GM21619 (cell line): Measurements from ENCODE around the gene ITGA4.

ENCODE experiments used
- ATAC-seq: cut with Tn5 transposase; IDR thresholded peaks from one replicate; pipeline ENCODE4 v1.9.1; 2021; ENCODE audit not compliant: unreplicated experiment

ITGA4 gene

DNA sequence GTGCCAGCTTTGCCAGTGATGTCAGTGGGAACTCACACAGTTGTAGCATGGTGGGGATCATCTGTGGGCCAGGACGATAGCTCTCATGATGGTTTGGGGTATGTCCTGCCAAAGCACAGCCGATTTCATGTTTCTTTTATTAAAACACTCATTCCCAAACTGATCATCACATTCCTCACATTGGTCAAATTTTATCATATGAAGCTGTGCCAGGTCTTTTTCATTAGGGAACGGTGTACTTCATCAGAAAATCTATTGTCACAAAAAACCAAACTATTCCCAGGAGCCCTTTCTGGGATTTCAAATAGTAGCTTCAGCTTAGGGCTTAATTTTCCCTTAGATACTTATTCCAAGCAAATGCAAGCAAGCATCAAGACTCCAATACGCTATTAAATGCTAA is 42.0 kb downstream of the ITGA4 start:
- no peak for ATAC-seq

DNA sequence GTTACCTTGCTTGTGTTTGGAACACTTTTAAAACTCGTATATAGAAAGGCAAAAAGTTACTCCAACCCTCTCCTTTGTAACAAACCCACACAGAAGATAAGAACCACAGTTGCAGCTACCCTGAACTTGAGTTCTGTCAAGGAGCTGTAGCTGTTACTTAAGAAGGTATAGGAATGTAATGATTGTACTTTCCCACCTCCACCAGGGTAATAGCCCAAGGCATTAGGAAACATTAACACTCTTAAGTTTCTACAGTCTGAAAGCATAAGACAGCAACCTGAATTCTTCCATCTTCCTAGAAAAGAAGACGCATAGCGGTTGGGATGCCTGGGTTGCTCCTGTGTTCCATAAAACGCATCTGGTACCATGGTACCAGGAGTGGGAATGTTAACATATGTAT is 43.0 kb downstream of the ITGA4 start:
- no peak for ATAC-seq

DNA sequence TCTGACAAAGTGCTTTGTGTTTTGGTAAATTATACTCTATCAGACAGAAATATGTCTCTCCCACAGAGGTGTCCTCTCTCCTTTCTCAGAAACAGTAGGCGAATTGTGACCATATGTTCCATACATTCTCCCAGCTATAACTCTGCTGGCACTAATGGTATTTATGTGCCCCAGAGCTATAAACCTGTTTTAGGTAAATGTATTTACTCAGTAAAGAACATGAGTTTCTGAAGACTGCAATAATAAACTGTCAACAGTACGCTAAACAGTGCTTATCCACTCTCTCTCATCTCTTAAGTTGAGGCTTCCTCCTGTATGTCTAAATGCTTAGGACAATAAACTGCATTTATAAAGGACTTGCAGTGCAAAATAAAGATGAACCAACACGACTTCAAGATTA is 58.5 kb downstream of the ITGA4 start:
- no peak for ATAC-seq

DNA sequence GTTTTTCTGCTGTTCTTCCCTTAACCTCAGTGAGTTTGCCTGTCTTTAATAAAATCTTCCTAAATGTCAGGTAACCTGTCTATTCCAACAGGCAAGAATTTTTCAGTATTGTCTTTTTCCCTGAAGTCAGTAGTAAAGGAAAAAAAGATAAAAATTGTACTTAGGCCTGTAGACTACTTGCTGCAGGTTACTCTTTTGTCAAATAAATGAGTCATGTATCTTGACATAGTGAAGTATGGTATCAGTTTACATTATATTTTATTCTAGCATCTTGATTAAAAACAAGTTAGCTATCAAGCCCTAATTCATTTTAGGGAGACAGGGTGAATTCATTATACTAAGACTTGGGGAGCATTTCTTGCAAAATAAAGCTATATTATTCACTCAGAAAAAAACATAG is 59.8 kb downstream of the ITGA4 start:
- no peak for ATAC-seq

DNA sequence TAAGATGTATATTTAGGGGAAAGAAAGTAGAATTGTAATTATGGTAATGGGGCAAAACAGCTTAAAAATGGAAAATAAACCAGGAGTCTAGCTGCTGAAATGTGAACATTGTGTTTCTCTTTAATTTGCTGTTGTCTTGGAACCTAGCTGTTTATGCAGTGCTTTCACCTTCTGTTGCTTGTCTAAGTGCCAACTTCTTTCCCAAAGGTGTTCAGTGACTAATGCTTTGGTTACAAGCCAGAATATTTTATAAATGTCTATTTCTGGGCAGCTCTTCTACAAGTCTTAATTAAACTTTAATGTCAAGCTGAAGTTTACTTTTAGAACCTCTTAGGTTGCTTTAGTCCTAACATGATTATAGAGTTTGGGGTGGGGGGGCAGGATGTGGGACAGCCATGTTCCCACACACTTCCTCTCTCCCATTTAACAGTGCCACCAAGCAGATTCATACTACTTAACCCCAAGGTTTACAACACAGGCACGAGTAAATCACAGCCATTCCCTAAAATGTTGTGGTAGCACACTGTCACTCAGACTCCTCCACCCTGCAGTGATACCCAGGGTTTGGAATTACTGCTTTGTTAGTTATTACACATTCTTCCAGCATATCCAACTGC is 60.6 kb downstream of the ITGA4 start:
- no peak for ATAC-seq

DNA sequence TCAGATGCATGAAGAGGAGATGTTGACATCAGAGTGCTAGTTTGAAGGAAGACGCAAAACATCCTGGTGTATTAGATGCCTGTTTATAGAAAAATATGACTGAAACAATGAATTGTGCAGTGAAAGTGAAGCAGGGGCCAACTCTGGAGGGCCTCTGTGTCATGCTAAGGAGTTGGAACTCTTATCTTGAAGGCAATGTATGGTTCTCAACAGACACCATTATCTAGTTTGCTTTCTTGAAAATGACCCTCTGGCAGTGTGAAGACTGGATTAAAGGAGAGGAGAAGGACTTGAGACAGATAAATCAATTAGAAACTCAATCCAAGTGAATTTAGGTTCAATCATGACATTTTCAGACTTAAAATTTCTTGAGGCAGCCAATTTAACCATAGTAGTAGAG is 63.1 kb downstream of the ITGA4 start:
- no peak for ATAC-seq

DNA sequence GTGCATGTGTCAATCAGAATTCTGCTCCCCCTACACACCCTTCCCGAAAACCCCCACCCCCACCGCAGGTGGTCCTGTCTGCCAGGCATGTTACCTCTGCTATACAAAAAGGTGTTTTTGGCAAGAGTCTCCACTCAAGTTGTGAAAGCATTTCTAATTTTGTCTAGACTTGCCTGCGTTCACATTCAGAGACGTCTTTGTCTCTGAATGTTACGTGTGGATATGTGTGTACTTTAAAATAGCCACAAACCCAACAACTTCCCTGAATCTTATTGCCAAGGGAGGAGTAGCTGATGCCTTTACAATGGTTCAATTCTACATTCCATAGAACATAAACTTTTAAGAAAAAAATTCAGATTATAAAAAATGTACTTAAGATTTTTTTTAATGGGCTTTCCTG is 66.6 kb downstream of the ITGA4 start:
- ATAC-seq, result no peak

DNA sequence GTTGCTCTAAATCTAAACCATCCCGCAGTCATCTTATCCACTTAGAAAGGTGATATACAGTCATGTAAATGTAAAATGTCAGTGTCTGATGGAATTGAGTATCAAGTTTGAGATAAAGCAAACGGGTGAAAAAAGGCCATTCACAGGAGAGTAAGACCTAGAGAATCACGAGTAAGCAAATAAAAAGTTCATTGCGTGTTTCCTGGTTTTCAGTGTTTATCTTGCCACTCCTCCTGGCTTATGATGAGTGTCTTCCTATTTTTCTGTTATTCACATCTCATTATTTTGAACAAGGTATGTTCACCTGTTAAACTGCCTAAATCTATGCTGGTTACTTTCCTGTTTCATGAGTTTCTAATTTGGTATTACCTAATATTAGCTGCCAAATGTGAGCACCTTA is 68.8 kb downstream of the ITGA4 start:
- no peak for ATAC-seq

DNA sequence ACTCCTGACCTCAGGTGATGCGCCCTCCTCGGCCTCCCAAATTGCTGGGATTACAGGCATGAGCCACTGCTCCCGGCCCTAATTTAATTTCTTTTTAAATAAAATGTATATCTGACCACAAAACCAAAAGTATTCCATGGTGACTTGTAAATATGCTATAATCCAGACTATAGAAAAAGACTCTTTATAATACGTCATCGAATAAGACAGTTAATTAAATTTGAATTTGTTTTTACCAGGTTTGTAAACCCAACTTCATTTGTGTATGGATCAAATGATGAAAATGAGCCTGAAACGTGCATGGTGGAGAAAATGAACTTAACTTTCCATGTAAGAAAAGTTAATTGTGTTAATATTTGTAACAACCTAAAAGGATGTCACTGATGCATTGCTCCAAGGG is 69.9 kb downstream of the ITGA4 start:
- no peak for ATAC-seq

DNA sequence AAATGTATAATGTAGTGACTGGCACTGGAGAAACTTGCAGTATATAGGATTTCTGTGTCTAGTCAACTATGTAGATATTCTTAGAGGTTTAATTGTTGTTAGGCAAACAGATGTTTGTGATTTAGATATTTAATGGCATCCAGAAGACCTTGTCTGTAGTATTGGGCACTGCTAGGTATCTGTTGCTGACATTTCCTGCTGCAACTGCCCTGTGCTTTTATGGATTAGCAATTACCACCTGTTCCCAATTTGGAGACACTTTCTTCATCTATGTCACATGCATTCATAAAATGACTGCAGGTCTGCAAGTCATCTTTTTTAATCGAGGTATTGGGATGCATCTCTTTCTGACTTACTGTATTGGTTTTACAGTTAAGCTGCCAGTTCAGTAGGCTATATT is 71.3 kb downstream of the ITGA4 start:
- no peak for ATAC-seq

DNA sequence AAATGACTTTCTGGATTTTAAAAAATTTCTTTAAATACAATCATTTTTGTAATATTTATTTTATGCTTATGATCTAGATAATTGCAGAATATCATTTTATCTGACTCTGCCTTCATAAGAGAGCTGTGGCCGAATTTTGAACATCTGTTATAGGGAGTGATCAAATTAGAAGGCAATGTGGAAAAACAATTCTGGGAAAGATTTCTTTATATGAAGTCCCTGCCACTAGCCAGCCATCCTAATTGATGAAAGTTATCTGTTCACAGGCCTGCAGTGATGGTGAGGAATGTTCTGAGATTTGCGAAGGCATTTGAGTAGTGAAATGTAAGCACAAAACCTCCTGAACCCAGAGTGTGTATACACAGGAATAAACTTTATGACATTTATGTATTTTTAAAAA is 79.5 kb downstream of the ITGA4 start:
- ATAC-seq, result no peak

DNA sequence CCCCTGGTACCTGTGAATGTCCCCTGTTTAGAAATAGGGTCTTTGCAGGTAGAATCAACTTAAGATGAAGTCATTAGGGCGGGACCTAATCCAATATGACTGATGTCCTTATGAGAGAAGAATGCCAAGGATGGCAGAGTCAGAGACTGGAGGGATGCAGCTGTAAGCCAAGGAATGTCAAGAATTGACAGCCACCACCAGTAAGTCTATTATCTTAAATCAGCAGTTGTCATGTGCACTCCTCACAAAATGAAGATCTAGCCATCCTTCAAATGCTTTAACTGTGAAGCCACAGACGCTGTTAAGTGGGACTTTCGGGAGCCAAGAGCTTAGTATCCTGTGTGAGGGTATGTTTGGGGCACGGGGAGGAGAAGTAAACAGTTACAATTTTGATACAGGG is 83.2 kb downstream of the ITGA4 start:
- ATAC-seq, result no peak

DNA sequence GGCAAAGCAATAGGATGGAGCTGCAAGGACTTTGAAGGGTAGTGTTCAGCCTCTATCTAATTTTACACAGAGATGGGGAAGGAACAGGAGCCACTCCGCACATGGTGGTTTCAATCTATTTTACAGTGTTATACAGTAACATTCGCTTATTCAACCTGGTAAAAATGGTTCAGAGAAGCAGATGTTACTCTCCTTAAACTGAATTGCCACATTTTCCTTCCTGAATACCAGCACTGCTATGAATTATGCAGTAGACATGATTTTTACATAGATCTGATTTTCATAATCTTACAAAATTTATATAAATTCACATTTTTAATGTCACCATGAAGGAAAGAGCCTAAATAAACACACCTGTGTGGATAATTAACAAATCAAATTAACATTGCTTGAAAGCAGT is 85.0 kb downstream of the ITGA4 start:
- ATAC-seq, result no peak

DNA sequence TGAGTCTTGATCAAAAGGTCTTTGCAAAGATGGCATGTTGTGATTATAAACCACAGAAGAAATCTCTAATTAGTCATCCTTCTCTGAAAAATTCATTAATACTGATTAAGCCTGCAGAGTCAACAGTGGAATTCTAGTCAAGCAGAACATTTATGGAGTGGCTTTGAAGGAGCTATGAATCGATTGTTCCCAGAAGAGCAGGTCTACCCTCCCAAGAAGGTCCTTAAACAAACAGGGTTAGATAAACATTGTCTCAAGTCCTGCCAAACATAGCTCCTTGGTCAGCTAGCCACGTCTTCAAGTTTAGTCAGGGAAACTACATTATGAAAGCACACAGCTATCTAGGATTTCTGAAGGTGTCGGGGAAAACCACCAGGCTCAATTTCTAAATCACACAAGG is 88.9 kb downstream of the ITGA4 start:
- no peak for ATAC-seq

DNA sequence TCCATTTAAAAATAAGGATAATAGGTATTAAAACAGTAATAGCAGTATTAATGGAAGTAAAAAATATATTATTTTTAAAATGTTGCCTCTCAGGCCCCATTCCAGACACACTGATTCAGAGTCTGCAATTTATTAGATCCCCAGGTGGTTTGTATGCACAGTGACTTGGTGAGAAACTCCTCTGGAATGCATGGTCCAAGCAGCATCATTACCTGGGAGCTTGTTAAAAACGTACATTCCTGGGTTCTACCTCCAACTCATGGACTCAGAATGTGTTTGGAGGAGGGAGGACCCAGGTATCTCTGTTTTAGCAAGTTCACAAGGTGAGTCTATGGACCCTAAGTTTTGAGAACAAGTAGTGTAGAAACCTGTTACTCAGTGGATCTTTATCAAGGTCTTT is 95.6 kb downstream of the ITGA4 start:
- no peak for ATAC-seq

DNA sequence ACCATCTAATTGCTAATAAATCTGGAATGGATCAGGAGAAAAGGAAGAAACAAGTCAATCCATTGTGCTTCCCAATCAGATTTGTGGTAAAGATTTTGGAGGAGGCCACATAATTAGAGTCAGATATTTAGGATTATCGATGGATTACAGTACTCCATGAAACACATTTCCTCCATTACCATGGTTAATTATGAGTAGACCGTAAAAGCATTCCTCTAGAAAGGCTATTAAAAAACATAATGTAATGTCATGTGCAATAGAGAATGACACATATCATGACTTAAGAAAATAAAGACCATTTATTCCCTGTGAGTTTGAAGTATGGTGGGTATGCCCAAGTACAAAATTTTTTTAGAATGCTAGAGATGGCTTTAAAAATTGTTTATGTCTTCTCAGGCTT is 96.1 kb downstream of the ITGA4 start:
- no peak for ATAC-seq

DNA sequence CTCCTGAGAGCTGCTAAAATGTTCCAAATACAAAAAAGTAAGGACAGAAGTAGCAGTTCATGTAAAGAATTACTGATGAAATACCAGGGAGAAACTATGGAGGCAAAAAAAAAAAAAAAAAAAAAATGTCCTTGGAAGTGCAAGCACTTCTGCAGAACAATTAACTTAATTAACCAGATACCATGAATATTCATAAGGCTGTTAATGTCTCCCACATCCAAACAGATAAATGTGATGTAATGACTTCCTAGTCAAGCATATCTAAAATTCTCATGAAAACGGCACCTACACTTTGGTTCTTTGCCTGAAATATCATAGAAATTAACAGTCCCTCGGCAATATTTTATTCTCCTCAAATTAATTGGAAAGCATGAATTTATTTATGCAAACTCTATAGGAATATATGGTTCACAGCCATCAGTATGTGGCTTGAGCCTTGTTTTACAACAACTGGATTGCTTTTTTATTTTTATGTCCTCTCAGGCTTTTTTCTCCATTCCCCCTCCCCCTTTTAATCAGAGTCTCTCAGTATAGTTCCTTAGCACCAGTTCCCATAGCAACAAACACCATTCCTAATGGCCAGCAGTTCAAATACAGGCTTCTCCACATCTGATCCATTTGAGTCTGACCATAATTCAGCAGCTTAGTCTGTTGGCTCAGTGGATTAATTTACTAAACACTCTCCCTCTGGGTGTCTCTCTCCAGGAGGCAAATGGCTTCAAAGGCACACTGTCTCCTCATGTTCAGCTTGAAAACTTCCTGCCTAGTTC is 97.1 kb downstream of the ITGA4 start:
- ATAC-seq, result no peak

DNA sequence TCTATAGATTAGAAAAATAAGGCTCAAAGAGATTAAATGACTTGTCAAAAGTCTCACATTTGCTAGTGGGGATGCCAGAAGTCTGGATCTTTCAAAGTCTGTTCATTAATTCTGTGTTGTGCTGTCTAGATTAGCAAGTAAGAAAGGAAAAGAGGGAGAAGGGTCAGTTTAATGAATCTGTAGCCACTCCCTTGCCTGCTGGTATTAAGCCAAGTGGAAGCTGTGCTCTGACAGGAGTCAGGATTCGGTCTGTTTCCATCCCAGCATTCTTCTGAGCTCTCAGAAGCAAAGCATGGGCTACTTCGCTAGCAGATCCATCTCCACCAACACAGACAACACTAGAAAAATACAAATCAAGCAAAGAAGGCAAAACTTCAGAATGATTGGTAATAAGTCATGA is 101.2 kb downstream of the ITGA4 start:
- ATAC-seq, result no peak

DNA sequence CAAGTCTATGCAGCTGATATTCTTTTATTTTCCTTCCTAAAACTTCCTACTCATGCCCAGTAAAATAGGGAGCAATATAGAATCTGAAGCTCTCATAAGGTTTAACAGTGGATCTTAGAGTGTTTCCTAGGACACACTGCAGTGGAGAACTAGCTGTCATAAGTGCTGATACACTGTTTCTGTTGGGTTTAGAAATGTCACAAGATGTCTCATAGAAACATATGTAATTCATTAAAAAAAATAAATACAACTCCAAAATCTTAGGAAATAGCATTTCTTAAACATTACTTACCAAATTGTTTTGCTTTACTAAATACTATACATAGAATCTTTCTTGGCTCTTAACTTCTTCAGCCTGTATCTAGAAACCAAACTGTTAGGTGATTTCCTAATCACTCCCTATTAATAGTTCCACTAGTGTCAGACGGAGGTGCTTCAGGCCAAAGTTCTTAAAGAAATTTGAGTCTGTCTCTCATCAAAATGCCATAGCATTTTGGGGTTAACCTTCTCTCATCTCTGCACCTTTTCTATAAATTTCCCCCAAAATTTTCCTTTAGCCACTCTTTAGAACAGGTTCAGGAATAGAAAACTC is 106.0 kb downstream of the ITGA4 start:
- no peak for ATAC-seq

DNA sequence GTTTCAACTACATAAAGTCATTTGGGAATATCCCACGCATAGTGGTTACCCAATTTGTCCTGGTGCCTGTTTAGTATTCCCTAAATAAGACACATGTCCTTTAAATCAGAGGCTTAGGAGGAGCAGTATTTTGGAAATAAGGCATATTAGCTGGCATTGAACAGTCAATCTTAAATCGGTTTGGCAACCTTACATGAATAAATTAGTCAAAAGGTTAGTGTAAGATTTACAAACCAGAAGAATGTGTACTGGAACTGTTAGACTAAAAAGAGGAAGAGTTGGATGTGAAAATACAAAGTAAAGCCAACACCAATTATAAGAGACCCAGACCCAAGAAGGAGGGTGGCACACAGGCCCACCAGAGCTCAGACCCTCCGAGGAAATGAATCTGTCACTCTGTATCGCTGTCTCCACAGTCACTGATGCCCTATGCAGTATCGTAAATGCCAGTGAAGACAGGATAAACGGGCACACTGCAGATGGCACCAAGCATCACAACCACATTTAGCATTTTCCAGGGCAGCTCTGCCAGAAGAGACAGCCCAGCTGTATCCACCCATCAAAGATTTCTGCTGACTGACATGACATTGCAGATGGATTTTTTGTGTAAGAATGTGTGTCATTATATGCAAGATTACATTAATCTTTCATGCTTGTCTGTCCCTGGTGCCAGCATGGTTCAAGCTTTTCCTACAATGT is 109.3 kb downstream of the ITGA4 start:
- no peak for ATAC-seq

DNA sequence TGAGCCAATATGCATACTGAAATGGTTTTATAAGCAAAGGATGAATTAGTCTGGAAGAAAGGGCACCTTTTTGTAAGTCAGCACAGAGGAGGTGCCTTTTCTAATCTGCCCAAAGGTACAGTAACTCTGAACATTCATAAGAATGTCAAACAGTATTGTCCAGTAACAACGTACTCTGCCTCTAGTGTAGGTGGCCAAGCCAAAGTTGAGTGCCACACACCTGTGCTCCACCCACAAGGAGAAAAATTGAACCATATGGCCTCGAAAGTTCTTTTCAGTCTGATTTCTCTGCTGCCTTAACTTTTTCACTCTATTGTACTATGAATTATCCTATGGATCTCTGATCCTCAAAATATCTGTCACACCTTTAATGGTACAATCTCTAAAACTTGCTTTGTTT is 112.9 kb downstream of the ITGA4 start:
- ATAC-seq, result no peak
